Medulla oblongata (tissue), 1 donor: ENCODE results near the gene DTX4.

Source experiments
- DNase-seq: peaks from one replicate; pipeline ENCODE4 v3.0.0-alpha.2; 2015; ENCODE audit errors: extremely low spot score

Gene DTX4

DNA sequence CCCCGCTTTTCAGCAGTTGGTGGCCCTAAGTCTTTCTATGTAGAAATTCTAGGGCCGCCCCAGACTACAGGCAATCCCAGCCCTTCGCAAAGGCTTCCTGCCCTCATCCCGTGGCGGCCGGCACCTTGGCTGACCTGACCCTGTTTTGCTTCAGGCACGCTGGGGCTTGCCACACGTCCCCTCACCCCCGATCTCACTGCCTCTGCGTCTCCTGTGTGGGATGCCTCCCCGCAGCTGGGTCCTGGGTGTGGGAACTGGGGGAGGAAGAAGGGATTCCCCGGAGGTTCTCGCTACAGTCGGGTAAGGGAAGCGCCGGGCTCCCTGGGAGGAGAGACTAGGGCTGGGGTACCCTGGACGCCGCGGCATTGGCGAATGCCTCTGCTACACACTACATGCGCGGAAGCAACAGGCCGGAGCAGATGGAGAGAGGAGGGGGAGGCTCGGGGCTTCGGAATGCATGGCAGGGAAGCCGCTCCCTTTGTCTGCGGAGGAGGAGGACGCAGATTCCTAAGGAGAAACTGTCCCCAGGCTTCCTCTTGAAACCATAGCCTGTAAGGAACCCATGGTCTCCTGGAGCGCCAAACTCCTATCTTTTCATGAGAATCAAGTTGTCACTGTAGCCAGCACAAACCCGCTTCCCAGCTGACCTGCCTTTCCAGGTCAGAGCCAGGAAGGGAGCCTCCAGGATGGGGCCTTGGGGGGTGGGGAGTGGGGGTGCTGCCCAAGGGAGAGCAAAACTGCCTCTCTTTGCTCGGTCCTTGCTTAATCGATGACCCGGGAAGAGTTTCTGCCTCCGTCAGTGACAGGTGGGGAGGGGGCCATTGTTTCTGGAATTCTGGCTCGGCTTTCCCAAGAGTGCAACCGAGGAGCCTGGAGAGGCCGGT is 1.4 kb downstream of the DTX4 start:
- peak; percentile 45 for DNase-seq

DNA sequence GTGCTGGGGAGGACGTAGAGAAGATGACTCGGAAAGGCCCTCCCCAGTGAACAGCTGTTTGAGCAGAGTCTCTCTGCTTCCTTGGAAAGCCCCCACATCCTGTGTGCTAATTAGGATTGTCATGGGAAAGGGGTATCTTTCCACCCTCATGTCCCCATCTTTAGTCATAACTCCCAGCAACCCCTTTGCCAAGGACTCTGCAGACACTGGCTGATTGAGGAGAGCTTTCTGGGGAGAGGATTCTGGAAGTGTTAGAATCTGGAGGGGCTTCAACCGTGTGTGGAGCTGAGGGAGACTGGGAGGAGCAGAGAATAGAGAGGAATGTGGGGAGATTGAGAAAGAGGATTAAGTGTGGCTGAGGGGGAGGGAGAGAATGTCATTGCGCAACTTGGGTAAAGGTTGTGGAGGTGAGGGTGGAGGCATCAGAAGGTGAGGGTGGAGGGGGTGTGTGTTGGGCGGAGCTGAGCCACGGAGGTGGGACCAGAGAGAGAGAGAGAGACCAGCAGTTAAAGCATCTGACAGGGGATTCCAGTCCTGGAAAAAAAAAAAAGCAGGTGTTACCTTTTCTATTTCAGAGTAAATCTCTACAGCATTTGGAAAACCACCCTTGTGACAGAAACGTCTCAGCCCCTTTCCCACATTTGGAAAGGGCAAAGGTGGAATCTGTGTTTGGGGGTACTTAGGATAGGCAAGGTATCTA is 2.2 kb downstream of the DTX4 start:
- no peak for DNase-seq

DNA sequence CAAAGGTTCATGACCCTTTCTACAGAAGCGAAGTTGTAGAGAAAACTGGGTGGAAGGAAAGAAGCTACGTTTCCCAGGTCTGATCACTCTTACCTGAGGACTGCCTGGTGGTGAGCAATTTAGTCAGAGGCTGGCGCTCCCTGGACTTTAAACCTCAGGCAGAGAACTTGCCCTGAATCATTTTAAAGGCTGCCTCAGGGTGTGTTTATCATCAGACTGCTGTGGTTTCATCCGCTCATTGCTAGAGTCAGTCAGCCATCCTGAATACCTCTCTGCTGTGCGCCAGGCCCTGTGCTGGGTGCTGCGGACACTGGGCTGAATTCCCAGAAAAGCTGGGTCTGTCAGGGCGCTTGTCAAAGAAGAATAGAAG is 2.7 kb downstream of the DTX4 start:
- DNase-seq = no peak

DNA sequence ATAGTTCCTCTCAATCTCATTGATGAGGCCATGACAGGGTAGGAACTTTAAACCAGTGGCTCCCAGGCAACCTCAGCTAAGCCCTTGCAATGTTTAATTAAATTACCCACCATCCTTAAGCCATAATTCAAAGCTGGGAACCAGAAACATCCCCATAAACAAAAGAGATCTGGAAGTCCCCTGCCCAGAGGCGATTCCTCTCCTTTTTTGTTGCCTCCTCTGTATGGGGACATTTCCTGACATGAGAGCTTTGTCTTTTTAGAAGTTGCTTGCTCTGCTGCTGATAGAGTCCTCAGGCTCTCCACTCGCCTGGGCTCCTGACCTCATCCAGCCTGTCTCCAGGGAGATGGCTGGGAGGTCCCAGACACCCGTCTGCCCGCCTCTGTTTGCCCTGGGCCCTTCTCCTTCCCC is 3.2 kb downstream of the DTX4 start:
- DNase-seq = peak; percentile 66

DNA sequence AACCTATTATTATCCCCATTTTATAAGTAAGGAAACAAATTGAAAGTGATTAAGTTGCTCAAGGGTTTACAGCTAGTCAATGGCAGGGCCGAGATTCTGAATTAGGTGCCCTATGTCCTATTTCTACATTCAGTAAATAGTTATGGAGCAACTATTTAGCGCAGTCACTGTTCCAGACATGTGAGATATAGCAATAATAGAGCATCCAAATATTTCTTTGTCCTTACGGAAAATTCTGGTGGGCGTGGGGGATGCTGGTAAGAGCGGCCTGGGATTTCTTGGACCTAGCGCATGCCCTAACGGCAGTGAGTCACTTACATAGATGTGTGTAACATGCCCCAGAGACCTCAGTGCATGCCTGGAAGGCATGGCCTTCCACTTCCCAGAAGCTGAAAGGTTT is 4.4 kb downstream of the DTX4 start:
- DNase-seq = no peak

- no peak for DNase-seq
Measured at GRCh38 chr11:59178402-59178801, 6.5 kb downstream of the DTX4 start.

DNA sequence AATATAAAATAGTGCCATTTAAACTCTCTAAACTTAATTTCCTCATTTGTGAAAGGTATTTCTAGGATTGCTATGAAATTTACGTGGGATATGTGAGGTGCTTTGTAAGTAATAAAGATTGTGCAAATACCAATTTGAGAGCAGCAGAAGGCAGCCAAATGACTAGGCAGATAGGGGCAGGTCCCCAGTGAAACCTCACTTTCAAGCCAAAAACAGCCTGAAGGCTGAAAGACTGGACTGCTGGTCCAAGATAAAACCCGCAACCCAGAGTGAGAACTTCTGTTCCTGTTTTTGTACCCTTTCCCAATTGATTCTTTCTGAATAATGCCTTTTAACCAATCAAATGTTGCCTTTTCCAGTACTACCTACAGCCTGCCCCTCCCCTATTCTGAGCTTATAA is 7.2 kb downstream of the DTX4 start:
- no peak for DNase-seq

DNA sequence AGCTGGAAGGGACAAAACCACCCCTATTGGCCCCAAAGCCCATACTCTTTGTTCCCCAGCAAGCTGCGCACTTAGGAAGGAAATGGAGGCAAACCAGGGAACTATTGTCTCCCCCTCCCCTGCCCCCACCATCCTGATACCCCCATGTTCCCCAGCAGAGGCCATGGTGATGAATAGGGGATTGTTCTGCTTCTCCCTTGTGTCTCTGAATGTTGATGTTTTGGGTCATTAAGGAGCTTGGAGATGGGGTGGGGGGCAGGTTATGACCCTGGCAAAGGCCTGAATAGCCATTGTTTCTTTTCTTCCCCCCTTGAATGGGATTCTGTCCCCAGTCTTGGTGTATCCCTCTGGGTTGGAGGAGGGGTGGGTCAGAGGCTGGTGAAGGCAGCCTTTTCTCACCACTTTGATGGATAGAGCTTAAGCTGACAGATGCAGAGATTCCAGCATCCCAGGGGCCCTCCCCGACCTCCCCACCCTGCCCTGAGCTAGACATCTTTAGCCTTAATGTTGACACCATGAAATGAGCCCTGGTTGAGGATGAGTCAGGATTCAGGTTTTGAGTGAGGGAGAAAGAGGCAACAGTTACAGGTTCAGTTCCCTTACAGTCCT is 8.3 kb downstream of the DTX4 start:
- DNase-seq = peak; percentile 77

- no peak for DNase-seq
Measured at GRCh38 chr11:59180907-59181306, 9.0 kb downstream of the DTX4 start.

- no peak for DNase-seq
Measured at GRCh38 chr11:59181746-59182456, 10.0 kb downstream of the DTX4 start.

GRCh38 chr11:59182457-59183151 is 10.7 kb downstream of the DTX4 start:
- no peak for DNase-seq

- no peak for DNase-seq
Measured at GRCh38 chr11:59183771-59184170, 11.8 kb downstream of the DTX4 start.

DNA sequence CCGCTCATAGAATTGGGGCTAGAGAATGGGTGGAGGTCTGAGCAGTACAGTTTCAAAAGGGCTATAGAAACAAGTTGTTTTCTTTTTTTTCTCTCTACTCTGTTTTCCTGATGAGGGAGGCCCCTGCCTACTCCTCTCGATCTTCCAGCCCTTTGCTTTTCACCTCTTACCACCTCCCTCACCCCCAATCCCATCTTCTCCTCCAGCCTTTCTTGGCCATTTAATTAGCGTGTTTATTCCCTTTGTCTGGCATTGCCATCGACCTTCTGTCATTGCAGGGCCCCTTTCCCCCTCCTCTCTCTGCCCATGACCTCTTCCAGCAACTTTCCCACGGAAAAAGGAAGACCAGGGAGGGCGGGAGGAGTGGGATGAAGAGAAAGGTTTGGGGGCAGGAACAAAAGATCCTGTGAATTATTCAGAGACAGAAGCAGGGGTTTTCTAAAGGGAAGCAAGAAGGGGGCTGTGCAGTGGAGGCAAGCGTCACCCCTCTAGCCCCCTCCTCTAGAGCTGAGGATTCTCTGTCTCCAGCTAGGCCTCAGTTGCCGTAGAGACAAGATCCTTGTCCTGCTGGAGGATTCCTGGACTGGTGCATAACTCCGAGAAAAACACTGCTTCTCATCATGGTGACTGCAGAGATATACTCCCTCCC is 12.9 kb downstream of the DTX4 start:
- DNase-seq = no peak

GRCh38 chr11:59185386-59185945 is 13.5 kb downstream of the DTX4 start:
- no peak for DNase-seq

- DNase-seq = peak; percentile 57
Measured at GRCh38 chr11:59186130-59186594, 14.2 kb downstream of the DTX4 start.

GRCh38 chr11:59187035-59187434 is 15.1 kb downstream of the DTX4 start:
- no peak for DNase-seq

DNA sequence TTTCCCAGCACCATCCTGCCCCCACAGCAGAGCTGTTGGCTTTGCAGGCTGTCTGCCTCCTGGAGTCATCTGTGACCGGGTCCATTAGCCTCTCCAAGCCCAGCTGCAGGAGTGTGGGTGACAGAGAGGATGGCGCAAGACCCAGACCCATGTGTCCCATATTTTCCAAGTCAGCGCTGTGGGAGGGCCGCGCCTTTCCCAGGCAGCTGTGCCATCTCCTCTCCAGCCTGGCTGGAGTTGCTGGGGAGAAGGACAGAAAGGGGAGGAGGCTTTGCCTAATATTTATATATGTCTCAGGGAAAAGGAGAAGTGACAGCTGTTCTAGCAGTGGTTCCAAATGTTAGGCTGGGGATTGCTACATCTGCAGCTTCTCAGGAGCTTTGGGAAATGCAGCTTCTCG is 15.7 kb downstream of the DTX4 start:
- no peak for DNase-seq

DNA sequence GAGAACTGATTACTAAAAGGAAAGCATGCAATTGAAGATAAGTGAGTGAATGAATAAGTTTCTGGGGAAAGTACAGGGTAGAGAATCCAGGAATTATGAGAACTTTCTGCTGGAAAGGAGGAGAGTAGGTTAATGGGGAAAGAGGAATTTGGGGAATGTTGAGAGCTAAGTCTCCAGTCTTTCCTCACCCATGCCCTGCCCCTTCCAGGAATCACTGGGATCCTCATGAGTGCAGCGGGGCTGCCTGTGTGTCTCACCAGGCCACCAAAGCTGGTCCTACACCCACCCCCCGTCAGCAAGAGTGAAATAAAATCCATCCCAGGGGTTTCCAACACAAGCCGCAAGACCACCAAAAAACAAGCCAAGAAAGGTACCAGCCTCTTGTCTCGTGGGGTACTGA is 17.0 kb downstream of the DTX4 start:
- DNase-seq = no peak

GRCh38 chr11:59189986-59190385 is 18.1 kb downstream of the DTX4 start:
- DNase-seq = no peak

DNA sequence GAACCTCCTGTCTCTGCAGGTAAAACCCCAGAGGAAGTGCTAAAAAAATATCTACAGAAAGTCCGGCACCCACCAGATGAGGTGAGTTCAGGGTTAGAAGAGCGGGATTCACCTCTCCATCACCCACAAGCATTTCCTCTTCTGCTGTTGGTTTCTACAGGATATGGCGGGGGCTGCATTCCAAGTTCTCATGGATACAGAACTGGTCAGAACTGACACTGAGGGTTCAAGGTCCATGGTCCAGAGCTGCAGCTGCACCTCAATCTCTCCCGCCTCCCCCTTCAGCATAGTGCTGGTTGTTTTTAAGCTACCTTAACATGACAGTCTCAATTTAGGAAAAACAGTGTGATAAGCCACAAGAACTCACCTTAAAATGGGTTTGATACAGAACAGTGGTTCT is 19.2 kb downstream of the DTX4 start:
- no peak for DNase-seq

DNA sequence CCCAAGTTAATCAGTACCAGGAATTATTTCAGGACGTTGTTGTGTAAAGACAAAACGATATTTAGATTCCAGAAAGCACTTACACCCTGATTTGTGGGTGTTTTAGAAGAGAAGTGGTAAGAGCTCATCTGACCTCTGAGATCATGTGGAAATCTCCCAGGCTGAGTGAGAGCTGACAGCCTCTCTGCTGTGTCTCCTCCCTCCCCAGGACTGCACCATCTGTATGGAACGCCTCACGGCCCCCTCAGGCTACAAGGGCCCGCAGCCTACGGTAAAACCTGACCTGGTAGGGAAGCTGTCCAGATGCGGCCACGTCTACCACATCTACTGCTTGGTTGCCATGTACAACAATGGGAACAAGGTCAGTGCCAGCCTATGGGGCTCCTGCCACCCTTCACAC is 20.0 kb downstream of the DTX4 start:
- no peak for DNase-seq
